Neural cell (in vitro differentiated cells): Measurements from ENCODE around the gene POLR2C. TPM values are rescaled to one million over a fixed set of nuclear protein-coding genes. Genes with fewer than 3 reads are reported as not detected.

Experiments used
- H2AFZ ChIP-seq: fragments of 200-600, 300-800 bp; sonication (generic), shearing (Covaris generic); 2 replicates; pipeline ENCODE4 v1.6.0; 2014; ENCODE audit warnings: low read depth, mild to moderate bottlenecking, antibody characterized with exemption, low read length, moderate library complexity
- H3F3A ChIP-seq: fragments of 200-600 bp; shearing (Covaris generic); 2 replicates; pipeline ENCODE4 v1.6.1; 2016; ENCODE audit warnings: mild to moderate bottlenecking, moderate library complexity, mixed read lengths, antibody characterized with exemption, low read length; ENCODE audit not compliant: insufficient read depth, poor library complexity, severe bottlenecking
- H3K27ac ChIP-seq: fragments of 200-600, 300-800 bp; sonication (generic), shearing (Covaris generic); 2 replicates; pipeline ENCODE4 v1.5.1; 2014; ENCODE audit warnings: mild to moderate bottlenecking, low read length, moderate library complexity
- H3K27me3 ChIP-seq: fragments of 300-800, 200-600 bp; sonication (generic), shearing (Covaris generic); 2 replicates; pipeline ENCODE4 v1.6.0; 2014; ENCODE audit warnings: mild to moderate bottlenecking, low read depth, low read length, moderate library complexity; ENCODE audit not compliant: insufficient read depth
- H3K36me3 ChIP-seq: fragments of 300-800, 200-600 bp; sonication (generic), shearing (Covaris generic); 2 replicates; pipeline ENCODE4 v1.5.1; 2014; ENCODE audit warnings: mild to moderate bottlenecking, antibody characterized with exemption, low read length, moderate library complexity; ENCODE audit not compliant: insufficient read depth
- H3K4me2 ChIP-seq: fragments of 300-800, 200-600 bp; sonication (generic), shearing (Covaris generic); 2 replicates; pipeline ENCODE4 v1.6.0; 2014; ENCODE audit warnings: mild to moderate bottlenecking, low read length
- H3K4me3 ChIP-seq: fragments of 300-800, 200-600 bp; sonication (generic), shearing (Covaris generic); 2 replicates; pipeline ENCODE4 v1.5.1; 2014; ENCODE audit warnings: mild to moderate bottlenecking, low read length, moderate library complexity
- H3K79me2 ChIP-seq: fragments of 200-600 bp; shearing (Covaris generic); replicated peaks from 2 replicates; pipeline ENCODE4 v1.6.0; 2014; ENCODE audit warnings: mild to moderate bottlenecking, low read length, moderate library complexity; ENCODE audit not compliant: insufficient read depth
- H3K9ac ChIP-seq: fragments of 300-800, 200-600 bp; sonication (generic), shearing (Covaris generic); 2 replicates; pipeline ENCODE4 v1.6.1; 2016; ENCODE audit warnings: mild to moderate bottlenecking, low read length, mixed read lengths
- H3K9me2 ChIP-seq: fragments of 200-600 bp; shearing (Covaris generic); 2 replicates; pipeline ENCODE4 v1.6.1; 2016; ENCODE audit warnings: mild to moderate bottlenecking, low read length, mixed read lengths; ENCODE audit not compliant: insufficient read depth
- H3K9me3 ChIP-seq: fragments of 200-600, 300-800 bp; sonication (generic), shearing (Covaris generic); 2 replicates; pipeline ENCODE4 v1.6.1; 2016; ENCODE audit warnings: mild to moderate bottlenecking, mixed run types, low read length, moderate library complexity, mixed read lengths
- H4K20me1 ChIP-seq: fragments of 200-600 bp; shearing (Covaris generic); 2 replicates; pipeline ENCODE4 v1.6.1; 2016; ENCODE audit warnings: mild to moderate bottlenecking, mixed run types; ENCODE audit not compliant: insufficient read depth
- EP300 ChIP-seq: fragments of 450-650 bp; conservative IDR thresholded peaks from 2 replicates; pipeline ENCODE4 v1.6.1; 2014; ENCODE audit warnings: antibody characterized with exemption, mild to moderate bottlenecking, moderate library complexity; ENCODE audit not compliant: poor library complexity, severe bottlenecking
- EZH2 ChIP-seq: fragments of 200-600, 300-800 bp; shearing (Covaris generic), sonication (generic); IDR thresholded peaks from 2 replicates; pipeline ENCODE4 v1.6.1; 2014; ENCODE audit warnings: antibody characterized with exemption, low read length, borderline replicate concordance, mild to moderate bottlenecking; ENCODE audit not compliant: insufficient read depth, poor library complexity, severe bottlenecking
- MXI1 ChIP-seq: fragments of 450-650 bp; conservative IDR thresholded peaks from 2 replicates; pipeline ENCODE4 v1.6.1; 2014; ENCODE audit warnings: antibody characterized with exemption, mild to moderate bottlenecking; ENCODE audit not compliant: poor library complexity, severe bottlenecking
- POLR2AphosphoS5 ChIP-seq: IDR thresholded peaks from 2 replicates; pipeline ENCODE4 v1.6.1; 2012
- RAD21 ChIP-seq: fragments of 450-650 bp; conservative IDR thresholded peaks from 2 replicates; pipeline ENCODE4 v1.6.1; 2014; ENCODE audit warnings: antibody characterized with exemption, mild to moderate bottlenecking, moderate library complexity
- REST ChIP-seq: IDR thresholded peaks from 2 replicates; pipeline ENCODE4 v1.6.1; 2012; ENCODE audit warnings: borderline replicate concordance
- SMC3 ChIP-seq: fragments of 450-650 bp; conservative IDR thresholded peaks from 2 replicates; pipeline ENCODE4 v1.6.1; 2014; ENCODE audit warnings: antibody characterized with exemption, mild to moderate bottlenecking, moderate library complexity; ENCODE audit not compliant: poor library complexity
- TAF1 ChIP-seq: IDR thresholded peaks from 2 replicates; pipeline ENCODE4 v1.6.1; 2012; ENCODE audit warnings: low read depth
- polyA plus RNA-seq: library from polyadenylated mRNA; depleted of rRNA; stranded (reverse); fragments of >200 nt; gene quantifications from 2 replicates; pipeline ENCODE4 v1.2.3, GENCODE V29; 2014
- TF ChIP-seq, protein P1 (sequence below): fragments of 450-650 bp; IDR thresholded peaks from 2 replicates; pipeline ENCODE4 v1.5.1; 2014; ENCODE audit warnings: antibody characterized with exemption, mild to moderate bottlenecking, moderate library complexity; ENCODE audit not compliant: poor library complexity, severe bottlenecking

Gene POLR2C
- polyA plus RNA-seq, 1 donor from 2014 or later, result 109 TPM

- TF ChIP-seq MXI1 (no peak), POLR2AphosphoS5 (no peak), REST (no peak), RAD21 (no peak), TAF1 (no peak), EZH2 (no peak), EP300 (no peak), SMC3 (no peak)
- TF ChIP-seq, protein P1, sequence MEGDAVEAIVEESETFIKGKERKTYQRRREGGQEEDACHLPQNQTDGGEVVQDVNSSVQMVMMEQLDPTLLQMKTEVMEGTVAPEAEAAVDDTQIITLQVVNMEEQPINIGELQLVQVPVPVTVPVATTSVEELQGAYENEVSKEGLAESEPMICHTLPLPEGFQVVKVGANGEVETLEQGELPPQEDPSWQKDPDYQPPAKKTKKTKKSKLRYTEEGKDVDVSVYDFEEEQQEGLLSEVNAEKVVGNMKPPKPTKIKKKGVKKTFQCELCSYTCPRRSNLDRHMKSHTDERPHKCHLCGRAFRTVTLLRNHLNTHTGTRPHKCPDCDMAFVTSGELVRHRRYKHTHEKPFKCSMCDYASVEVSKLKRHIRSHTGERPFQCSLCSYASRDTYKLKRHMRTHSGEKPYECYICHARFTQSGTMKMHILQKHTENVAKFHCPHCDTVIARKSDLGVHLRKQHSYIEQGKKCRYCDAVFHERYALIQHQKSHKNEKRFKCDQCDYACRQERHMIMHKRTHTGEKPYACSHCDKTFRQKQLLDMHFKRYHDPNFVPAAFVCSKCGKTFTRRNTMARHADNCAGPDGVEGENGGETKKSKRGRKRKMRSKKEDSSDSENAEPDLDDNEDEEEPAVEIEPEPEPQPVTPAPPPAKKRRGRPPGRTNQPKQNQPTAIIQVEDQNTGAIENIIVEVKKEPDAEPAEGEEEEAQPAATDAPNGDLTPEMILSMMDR, result no peak
Measured at GRCh38 chr16:57510016-57510871, 47.8 kb downstream of the POLR2C start.

DNA sequence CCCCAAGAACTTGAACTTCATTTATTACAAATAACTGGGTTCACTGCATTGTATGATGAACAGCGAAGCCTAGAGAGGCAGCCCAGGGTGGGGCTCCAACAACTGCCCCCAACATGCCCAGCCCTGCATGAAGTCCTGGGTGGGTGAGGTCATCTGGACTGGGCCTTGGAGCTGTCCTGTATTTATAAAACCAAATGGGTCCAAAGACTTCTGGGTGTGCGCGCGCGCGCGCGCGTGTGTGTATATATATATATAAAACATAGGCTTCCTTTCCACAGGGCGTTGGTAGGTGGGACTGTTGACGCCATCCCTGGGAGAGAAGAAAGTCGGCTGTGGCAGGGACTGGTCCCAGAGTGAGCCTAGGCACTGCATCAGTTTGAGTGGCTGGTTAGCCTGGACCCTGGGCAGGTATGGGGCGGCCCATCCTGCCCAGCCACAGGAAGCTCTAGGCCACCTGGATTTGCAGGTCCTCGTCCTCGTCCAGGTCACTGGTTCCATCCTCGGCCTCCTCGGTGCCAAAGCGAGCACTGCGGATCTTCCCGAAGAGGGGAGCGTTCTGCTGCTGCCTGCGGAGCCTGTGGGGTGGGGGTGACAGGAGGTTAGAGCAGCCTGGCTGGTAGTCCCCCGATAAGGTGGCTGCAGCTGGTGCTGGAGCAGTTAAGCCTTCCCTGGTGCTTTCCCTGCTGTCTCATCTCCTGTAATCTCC lies 50.0 kb downstream of the POLR2C start:
- TF ChIP-seq POLR2AphosphoS5 (no peak), EZH2 (no peak), SMC3 (no peak), RAD21 (no peak), EP300 (no peak), REST (no peak), TAF1 (no peak)
- TF ChIP-seq, protein P1, result no peak

More at GRCh38 chr16:57510016-57510871, 47.8 kb downstream of the POLR2C start:
- Histone ChIP-seq H3K27ac (no peak overlapping the region), H2AFZ (no peak overlapping the region), H3K79me2 (no peaks in the 10 kb centered on the region), H3K9me3 (no peaks in the 10 kb centered on the region), H3K4me3 (no peak overlapping the region), H4K20me1 (no peaks in the 10 kb centered on the region), H3F3A (no peaks in the 10 kb centered on the region), H3K9ac (no peak overlapping the region), H3K27me3 (no peaks in the 10 kb centered on the region), H3K9me2 (no peaks in the 10 kb centered on the region), H3K36me3 (no peaks in the 10 kb centered on the region), H3K4me2 (no peak overlapping the region)

More for the DNA sequence above, 50.0 kb downstream of the POLR2C start:
- H2AFZ ChIP-seq, result no peak overlapping the region
- H3K9me2 ChIP-seq, result no peaks in the 10 kb centered on the region
- no peaks in the 10 kb centered on the region for H3K36me3 ChIP-seq
- no peak overlapping the region for H3K4me2 ChIP-seq
- H3K4me3 ChIP-seq, result no peak overlapping the region
- no peaks in the 10 kb centered on the region for H4K20me1 ChIP-seq
- H3F3A ChIP-seq, result no peaks in the 10 kb centered on the region
- no peaks in the 10 kb centered on the region for H3K27me3 ChIP-seq
- no peaks in the 10 kb centered on the region for H3K9me3 ChIP-seq
- H3K27ac ChIP-seq, result no peak overlapping the region
- no peak overlapping the region for H3K9ac ChIP-seq
- H3K79me2 ChIP-seq, result no peaks in the 10 kb centered on the region
